Tibial artery (tissue), 4 donors: ENCODE measurements around the gene YWHAQ.

Source experiments
- DNase-seq, 2 donors: peaks; one replicate each; pipeline ENCODE4 v3.0.0-alpha.2; 2019
- H3K27ac ChIP-seq, 2 donors: fragments of 200-600 bp; sonication (generic) in 1 of 2; 1 replicate in 1 of 2; 2 replicates in 1 of 2; pipeline ENCODE4 v1.5.1; 2018 to 2019; ENCODE audit warnings: mild to moderate bottlenecking in 1 of 2
- H3K27me3 ChIP-seq, 2 donors: fragments of 200-600 bp; sonication (generic) in 1 of 2; one replicate each; pipeline versions ENCODE4 v1.5.1 to v1.6.0; 2016 to 2019
- H3K36me3 ChIP-seq, 3 donors: fragments of 200-600 bp; sonication (generic) in 2 of 3; one replicate each; pipeline ENCODE4 v1.5.1; 2016 to 2019; ENCODE audit warnings: mild to moderate bottlenecking in 2 of 3
- H3K4me1 ChIP-seq, 4 donors: fragments of 200-600 bp; sonication (generic) in 2 of 4; 1 replicate in 3 of 4; 2 replicates in 1 of 4; pipeline ENCODE4 v1.5.1; 2016 to 2019
- H3K4me3 ChIP-seq, 2 donors: fragments of 200-600 bp; sonication (generic) in 1 of 2; 1 replicate in 1 of 2; 2 replicates in 1 of 2; pipeline ENCODE4 v1.5.1; 2018 to 2019; ENCODE audit warnings: mild to moderate bottlenecking in 2 of 2
- H3K9me3 ChIP-seq, 3 donors: fragments of 200-600 bp; sonication (generic) in 1 of 3; one replicate each; pipeline ENCODE4 v1.5.1; 2016 to 2019
- CTCF ChIP-seq, 2 experiments: fragments of 200-600 bp in 1 of 2; fragments of 450-650 bp in 1 of 2; IDR thresholded peaks; one replicate each; pipeline ENCODE4 v1.5.1; 2017 to 2019; ENCODE audit warnings: antibody characterized with exemption in 2 of 2, mild to moderate bottlenecking in 1 of 2, moderate library complexity in 1 of 2
- intact Hi-C: fragments of 100-400 bp; cut with DNase I; formaldehyde crosslinking; loops from one replicate; pipeline ENCODE4 v1.15.0; 2023; ENCODE audit warnings: low total_unique reads

The YWHAQ gene

GRCh38 chr2:9644603-9645002 lies 13.8 kb upstream of the YWHAQ start:
- intact Hi-C loops, result no loop called here
- no peak for TF ChIP-seq CTCF (IDR thresholded peaks at IDR 0.05)
- no peaks in the 10 kb centered on the region for H3K4me1 ChIP-seq

GRCh38 chr2:9644021-9644420 lies 13.2 kb upstream of the YWHAQ start:
- Histone ChIP-seq H3K4me3 (no peak overlapping the region), H3K9me3 (no peaks in the 10 kb centered on the region), H3K27me3 (peaks cover 0 to 13% of the 10 kb centered on the region in 2 donors), H3K27ac (no peak overlapping the region), H3K36me3 (no peaks in the 10 kb centered on the region), H3K4me1 (peaks cover 0 to under 1% (median 0%) of the 10 kb centered on the region in 4 donors)
- intact Hi-C loops, result no loop called here
- DNase-seq, result no peak
- no peak for TF ChIP-seq CTCF (IDR thresholded peaks at IDR 0.05)

More at GRCh38 chr2:9644603-9645002, 13.8 kb upstream of the YWHAQ start:
- no peak overlapping the region for H3K27ac ChIP-seq
- DNase-seq, result no peak
- H3K27me3 ChIP-seq, result peaks cover 0 to 13% of the 10 kb centered on the region in 2 donors
- no peak overlapping the region for H3K4me3 ChIP-seq
- H3K9me3 ChIP-seq, result no peaks in the 10 kb centered on the region
- no peaks in the 10 kb centered on the region for H3K36me3 ChIP-seq

- no peak overlapping the region for H3K27ac ChIP-seq
- H3K4me1 ChIP-seq, result peaks cover 0 to 13% (median 6%) of the 10 kb centered on the region in 4 donors
- H3K4me3 ChIP-seq, result no peak overlapping the region
- intact Hi-C loops, result no loop called here
- peaks cover 0 to 10% of the 10 kb centered on the region in 2 donors for H3K27me3 ChIP-seq
- H3K9me3 ChIP-seq, result no peaks in the 10 kb centered on the region
- no peaks in the 10 kb centered on the region for H3K36me3 ChIP-seq
- no peak for DNase-seq
- no peak for TF ChIP-seq CTCF (IDR thresholded peaks at IDR 0.05)
These were observed 10.8 kb upstream of the YWHAQ start for GRCh38 chr2:9641641-9642040.

GRCh38 chr2:9640403-9641104 lies 9.8 kb upstream of the YWHAQ start:
- H3K36me3 ChIP-seq, result no peaks in the 10 kb centered on the region
- intact Hi-C loops, result no loop called here
- H3K4me1 ChIP-seq, result peaks cover 0 to 13% (median 6%) of the 10 kb centered on the region in 4 donors
- no peak for DNase-seq
- H3K4me3 ChIP-seq, result no peak overlapping the region
- no peak for TF ChIP-seq CTCF (IDR thresholded peaks at IDR 0.05)
- H3K27me3 ChIP-seq, result peaks cover 0 to 5% of the 10 kb centered on the region in 2 donors
- no peaks in the 10 kb centered on the region for H3K9me3 ChIP-seq
- no peak overlapping the region for H3K27ac ChIP-seq

GRCh38 chr2:9639740-9640343 lies 9.0 kb upstream of the YWHAQ start:
- no peak overlapping the region for H3K4me3 ChIP-seq
- no peak overlapping the region for H3K27ac ChIP-seq
- DNase-seq, result no peak
- no peaks in the 10 kb centered on the region for H3K9me3 ChIP-seq
- no peaks in the 10 kb centered on the region for H3K36me3 ChIP-seq
- H3K4me1 ChIP-seq, result peaks cover 0 to 13% (median 6%) of the 10 kb centered on the region in 4 donors
- intact Hi-C loops, result loop anchor here (10.0 kb wide), 2 partner anchors 55 to 215 kb away; partner anchors contain the start of genes CPSF3 and ITGB1BP1
- no peaks in the 10 kb centered on the region for H3K27me3 ChIP-seq
- TF ChIP-seq CTCF (IDR thresholded peaks at IDR 0.05), result no peak
